Panc1 (cell line): Measurements from ENCODE around the gene STK11IP.

Source experiments
- CTCF ChIP-seq: fragments of 450-650 bp; IDR thresholded peaks from 2 replicates; pipeline ENCODE4 v1.5.1; 2017; ENCODE audit warnings: mild to moderate bottlenecking
- SIN3A ChIP-seq: IDR thresholded peaks from 2 replicates; pipeline ENCODE4 v1.6.1; 2012; ENCODE audit warnings: low read depth, mild to moderate bottlenecking, low read length, moderate library complexity, borderline replicate concordance; ENCODE audit not compliant: insufficient read depth
- TF ChIP-seq, protein P1 (sequence below), 2 experiments: IDR thresholded peaks; 2 replicates each; pipeline ENCODE4 v1.6.1; 2011 to 2012; ENCODE audit warnings: low read depth in 2 of 2, control low read depth in 1 of 2, low read length in 1 of 2, mild to moderate bottlenecking in 1 of 2, moderate library complexity in 1 of 2; ENCODE audit not compliant: insufficient read depth in 1 of 2

DNA sequence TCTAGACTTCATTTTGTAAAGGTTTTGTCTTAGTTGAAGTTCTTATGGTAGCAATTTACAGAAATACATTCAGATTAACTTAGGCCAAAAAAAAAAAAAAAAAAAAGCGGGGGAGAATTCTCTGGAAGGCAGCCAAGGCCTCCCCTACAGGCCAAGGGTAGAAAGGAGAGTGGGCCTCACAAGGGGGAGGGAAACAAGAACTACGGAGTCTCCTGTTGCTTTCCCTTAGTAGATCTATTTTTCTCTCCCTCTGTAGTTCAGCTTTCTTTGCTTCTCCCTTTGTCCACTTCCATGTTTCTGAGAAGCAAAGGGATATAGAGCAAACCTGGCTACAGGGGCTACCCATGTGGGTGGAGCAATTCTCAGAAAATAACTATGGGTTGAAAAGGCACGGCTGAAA, 2.4 kb upstream of the STK11IP start:
- TF ChIP-seq, protein P1, sequence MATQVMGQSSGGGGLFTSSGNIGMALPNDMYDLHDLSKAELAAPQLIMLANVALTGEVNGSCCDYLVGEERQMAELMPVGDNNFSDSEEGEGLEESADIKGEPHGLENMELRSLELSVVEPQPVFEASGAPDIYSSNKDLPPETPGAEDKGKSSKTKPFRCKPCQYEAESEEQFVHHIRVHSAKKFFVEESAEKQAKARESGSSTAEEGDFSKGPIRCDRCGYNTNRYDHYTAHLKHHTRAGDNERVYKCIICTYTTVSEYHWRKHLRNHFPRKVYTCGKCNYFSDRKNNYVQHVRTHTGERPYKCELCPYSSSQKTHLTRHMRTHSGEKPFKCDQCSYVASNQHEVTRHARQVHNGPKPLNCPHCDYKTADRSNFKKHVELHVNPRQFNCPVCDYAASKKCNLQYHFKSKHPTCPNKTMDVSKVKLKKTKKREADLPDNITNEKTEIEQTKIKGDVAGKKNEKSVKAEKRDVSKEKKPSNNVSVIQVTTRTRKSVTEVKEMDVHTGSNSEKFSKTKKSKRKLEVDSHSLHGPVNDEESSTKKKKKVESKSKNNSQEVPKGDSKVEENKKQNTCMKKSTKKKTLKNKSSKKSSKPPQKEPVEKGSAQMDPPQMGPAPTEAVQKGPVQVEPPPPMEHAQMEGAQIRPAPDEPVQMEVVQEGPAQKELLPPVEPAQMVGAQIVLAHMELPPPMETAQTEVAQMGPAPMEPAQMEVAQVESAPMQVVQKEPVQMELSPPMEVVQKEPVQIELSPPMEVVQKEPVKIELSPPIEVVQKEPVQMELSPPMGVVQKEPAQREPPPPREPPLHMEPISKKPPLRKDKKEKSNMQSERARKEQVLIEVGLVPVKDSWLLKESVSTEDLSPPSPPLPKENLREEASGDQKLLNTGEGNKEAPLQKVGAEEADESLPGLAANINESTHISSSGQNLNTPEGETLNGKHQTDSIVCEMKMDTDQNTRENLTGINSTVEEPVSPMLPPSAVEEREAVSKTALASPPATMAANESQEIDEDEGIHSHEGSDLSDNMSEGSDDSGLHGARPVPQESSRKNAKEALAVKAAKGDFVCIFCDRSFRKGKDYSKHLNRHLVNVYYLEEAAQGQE (IDR thresholded peaks at IDR 0.05; ENCODE audit: insufficient read depth in 1 of 2, low read depth in 2 of 2, low read length in 1 of 2): no peak
- TF ChIP-seq CTCF (no peak), SIN3A (no peak)
